ENCODE results near the gene ARRB2.

DNA sequence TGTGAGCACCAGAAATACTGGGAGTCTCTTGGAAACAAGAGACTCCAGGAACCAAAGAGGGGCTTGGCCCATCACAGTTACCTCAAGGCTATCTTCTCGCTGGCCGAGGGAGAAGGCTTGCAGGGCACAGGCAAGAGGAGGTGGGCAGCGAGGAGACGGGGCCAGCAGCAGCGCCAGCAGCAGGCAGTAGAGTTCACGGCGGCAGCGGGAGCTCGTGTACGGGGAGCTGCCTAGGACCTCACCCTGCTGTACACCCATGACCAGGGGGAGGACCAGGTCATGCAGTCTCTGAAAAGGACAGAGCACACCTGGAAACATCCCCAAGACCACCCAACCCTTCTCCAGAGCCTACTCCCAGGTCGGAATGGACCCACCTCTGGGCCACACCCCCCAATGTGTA, 37.3 kb upstream of the ARRB2 start:
- TF ChIP-seq, protein P1, sequence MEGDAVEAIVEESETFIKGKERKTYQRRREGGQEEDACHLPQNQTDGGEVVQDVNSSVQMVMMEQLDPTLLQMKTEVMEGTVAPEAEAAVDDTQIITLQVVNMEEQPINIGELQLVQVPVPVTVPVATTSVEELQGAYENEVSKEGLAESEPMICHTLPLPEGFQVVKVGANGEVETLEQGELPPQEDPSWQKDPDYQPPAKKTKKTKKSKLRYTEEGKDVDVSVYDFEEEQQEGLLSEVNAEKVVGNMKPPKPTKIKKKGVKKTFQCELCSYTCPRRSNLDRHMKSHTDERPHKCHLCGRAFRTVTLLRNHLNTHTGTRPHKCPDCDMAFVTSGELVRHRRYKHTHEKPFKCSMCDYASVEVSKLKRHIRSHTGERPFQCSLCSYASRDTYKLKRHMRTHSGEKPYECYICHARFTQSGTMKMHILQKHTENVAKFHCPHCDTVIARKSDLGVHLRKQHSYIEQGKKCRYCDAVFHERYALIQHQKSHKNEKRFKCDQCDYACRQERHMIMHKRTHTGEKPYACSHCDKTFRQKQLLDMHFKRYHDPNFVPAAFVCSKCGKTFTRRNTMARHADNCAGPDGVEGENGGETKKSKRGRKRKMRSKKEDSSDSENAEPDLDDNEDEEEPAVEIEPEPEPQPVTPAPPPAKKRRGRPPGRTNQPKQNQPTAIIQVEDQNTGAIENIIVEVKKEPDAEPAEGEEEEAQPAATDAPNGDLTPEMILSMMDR (IDR thresholded peaks at IDR 0.05): no peak
- TF ChIP-seq EP300 (IDR thresholded peaks at IDR 0.05) (no peak), POLR2AphosphoS5 (IDR thresholded peaks at IDR 0.05) (no peak), POLR2A (IDR thresholded peaks at IDR 0.05) (no peak)
